HepG2 (cell line): ENCODE results near the gene PANK4. TPM values are rescaled to one million over a fixed set of nuclear protein-coding genes. Genes with fewer than 3 reads are reported as not detected.
A peak's percentile ranks its signal among the peaks of the same experiment; 100 is the strongest.

Experiments
- ARHGAP35 ChIP-seq: sonication (generic); formaldehyde crosslinking; IDR thresholded peaks from 2 replicates; pipeline ENCODE4 v1.9.0; 2022; ENCODE audit warnings: mild to moderate bottlenecking, inconsistent platforms, moderate library complexity, missing genetic modification reagents, borderline replicate concordance
- CBFB ChIP-seq: sonication (generic); formaldehyde crosslinking; IDR thresholded peaks from 2 replicates; pipeline ENCODE4 v1.4.0; 2020; ENCODE audit warnings: missing genetic modification reagents
- EHMT2 ChIP-seq: fragments of 200-600 bp; sonication (generic); IDR thresholded peaks from 2 replicates; pipeline ENCODE4 v1.7.0; 2017; ENCODE audit warnings: antibody characterized with exemption, low read depth, low read length, borderline replicate concordance
- KMT2B ChIP-seq: IDR thresholded peaks from 2 replicates; pipeline ENCODE4 v1.6.1; 2016; ENCODE audit warnings: missing genetic modification reagents, missing compliant biosample characterization
- SPEN ChIP-seq: sonication (generic); formaldehyde crosslinking; IDR thresholded peaks from 2 replicates; pipeline ENCODE4 v1.5.1; 2020; ENCODE audit warnings: low read depth, mild to moderate bottlenecking, missing genetic modification reagents
- SRY ChIP-seq: sonication (generic); formaldehyde crosslinking; IDR thresholded peaks from 2 replicates; pipeline ENCODE4 v1.8.0; 2022; ENCODE audit warnings: mild to moderate bottlenecking, missing genetic modification reagents
- ZBTB10 ChIP-seq: sonication (generic); formaldehyde crosslinking; IDR thresholded peaks from 2 replicates; pipeline ENCODE4 v1.4.0; 2020; ENCODE audit warnings: missing genetic modification reagents, borderline replicate concordance
- ZBTB20 ChIP-seq: sonication (generic); formaldehyde crosslinking; IDR thresholded peaks from 2 replicates; pipeline ENCODE4 v1.8.1; 2023; ENCODE audit warnings: missing genetic modification reagents, low read depth, mild to moderate bottlenecking, borderline replicate concordance
- ZBTB26 ChIP-seq: IDR thresholded peaks from 2 replicates; pipeline ENCODE4 v1.6.1; 2016; ENCODE audit warnings: missing compliant biosample characterization, missing genetic modification reagents, borderline replicate concordance
- ZFP91 ChIP-seq: sonication (generic); formaldehyde crosslinking; IDR thresholded peaks from 2 replicates; pipeline ENCODE4 v1.9.0; 2022; ENCODE audit warnings: missing genetic modification reagents, mild to moderate bottlenecking, borderline replicate concordance
- ZNF431 ChIP-seq: sonication (generic); formaldehyde crosslinking; IDR thresholded peaks from 2 replicates; pipeline ENCODE4 v1.9.0; 2022; ENCODE audit warnings: missing genetic modification reagents, low read depth, mild to moderate bottlenecking, borderline replicate concordance
- ZNF773 ChIP-seq: sonication (generic); formaldehyde crosslinking; IDR thresholded peaks from 2 replicates; pipeline ENCODE4 v1.4.0; 2020; ENCODE audit warnings: missing genetic modification reagents, borderline replicate concordance
- polyA plus RNA-seq, 8 experiments: library from polyadenylated mRNA; depleted of rRNA in 3 of 8; stranded (reverse) in 7 of 8; unstranded in 1 of 8; fragments of >200 nt; fragmentation: Illumina TruSeq in 4 of 8; extraction: Trizol in 4 of 8; gene quantifications; 2 replicates each; pipeline versions ENCODE4 v1.2.1 to v1.2.3, GENCODE V29; 2011 to 2016; ENCODE audit warnings: low read depth in 4 of 8, missing spikeins in 1 of 8, mixed read lengths in 1 of 8; ENCODE audit not compliant: insufficient read depth in 1 of 8
- total RNA-seq, 5 experiments: library from RNA; depleted of rRNA; stranded (reverse); fragments of >200 nt; fragmentation: Illumina TruSeq; extraction: Trizol; gene quantifications; 2 replicates each; pipeline ENCODE4 v1.2.3, GENCODE V29; 2016; ENCODE audit warnings: low read depth in 1 of 5
- TF ChIP-seq, protein P1 (sequence below), 2 experiments: IDR thresholded peaks; 2 replicates each; pipeline ENCODE4 v1.6.1; 2011 to 2012; ENCODE audit warnings: low read length in 2 of 2, borderline replicate concordance in 1 of 2, low read depth in 1 of 2, mild to moderate bottlenecking in 1 of 2, moderate library complexity in 1 of 2
- TF ChIP-seq, protein P2 (sequence below): sonication (generic); formaldehyde crosslinking; IDR thresholded peaks from 2 replicates; pipeline ENCODE4 v1.4.0; 2020; ENCODE audit warnings: missing genetic modification reagents
- TF ChIP-seq, protein P3 (sequence below): sonication (generic); formaldehyde crosslinking; IDR thresholded peaks from 2 replicates; pipeline ENCODE4 v1.4.0; 2020; ENCODE audit warnings: missing genetic modification reagents; ENCODE audit errors: not compliant biosample characterization

PANK4 gene
- total and polyA plus RNA-seq, 2 of the 13 experiments (the other 11 are each of a cell fraction or from before 2014, with no cell fraction given), result 17.4 to 19.3 TPM

DNA sequence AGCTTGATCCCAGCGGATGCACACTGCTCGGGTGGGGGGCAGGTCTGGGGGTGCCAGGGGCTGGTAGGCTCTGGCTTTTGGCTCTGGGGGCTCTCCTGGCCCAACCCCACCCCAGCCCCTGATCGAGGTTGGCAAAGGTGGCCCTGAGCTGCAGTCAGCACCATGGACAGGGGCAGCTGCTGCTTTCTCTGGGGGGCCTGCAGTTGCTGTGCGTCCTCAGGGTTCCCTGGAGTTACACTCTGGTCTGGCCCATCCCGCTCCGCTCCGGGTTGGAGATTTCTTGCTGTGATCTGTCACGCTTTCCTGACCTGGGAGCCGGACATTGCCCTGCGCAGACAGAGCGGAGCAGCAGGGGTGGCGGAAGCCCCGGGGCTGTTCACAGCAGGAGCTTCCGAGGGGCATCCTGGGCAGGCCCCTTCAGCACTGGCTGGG, 58.3 kb downstream of the PANK4 start (continued):
- TF ChIP-seq, protein P1, sequence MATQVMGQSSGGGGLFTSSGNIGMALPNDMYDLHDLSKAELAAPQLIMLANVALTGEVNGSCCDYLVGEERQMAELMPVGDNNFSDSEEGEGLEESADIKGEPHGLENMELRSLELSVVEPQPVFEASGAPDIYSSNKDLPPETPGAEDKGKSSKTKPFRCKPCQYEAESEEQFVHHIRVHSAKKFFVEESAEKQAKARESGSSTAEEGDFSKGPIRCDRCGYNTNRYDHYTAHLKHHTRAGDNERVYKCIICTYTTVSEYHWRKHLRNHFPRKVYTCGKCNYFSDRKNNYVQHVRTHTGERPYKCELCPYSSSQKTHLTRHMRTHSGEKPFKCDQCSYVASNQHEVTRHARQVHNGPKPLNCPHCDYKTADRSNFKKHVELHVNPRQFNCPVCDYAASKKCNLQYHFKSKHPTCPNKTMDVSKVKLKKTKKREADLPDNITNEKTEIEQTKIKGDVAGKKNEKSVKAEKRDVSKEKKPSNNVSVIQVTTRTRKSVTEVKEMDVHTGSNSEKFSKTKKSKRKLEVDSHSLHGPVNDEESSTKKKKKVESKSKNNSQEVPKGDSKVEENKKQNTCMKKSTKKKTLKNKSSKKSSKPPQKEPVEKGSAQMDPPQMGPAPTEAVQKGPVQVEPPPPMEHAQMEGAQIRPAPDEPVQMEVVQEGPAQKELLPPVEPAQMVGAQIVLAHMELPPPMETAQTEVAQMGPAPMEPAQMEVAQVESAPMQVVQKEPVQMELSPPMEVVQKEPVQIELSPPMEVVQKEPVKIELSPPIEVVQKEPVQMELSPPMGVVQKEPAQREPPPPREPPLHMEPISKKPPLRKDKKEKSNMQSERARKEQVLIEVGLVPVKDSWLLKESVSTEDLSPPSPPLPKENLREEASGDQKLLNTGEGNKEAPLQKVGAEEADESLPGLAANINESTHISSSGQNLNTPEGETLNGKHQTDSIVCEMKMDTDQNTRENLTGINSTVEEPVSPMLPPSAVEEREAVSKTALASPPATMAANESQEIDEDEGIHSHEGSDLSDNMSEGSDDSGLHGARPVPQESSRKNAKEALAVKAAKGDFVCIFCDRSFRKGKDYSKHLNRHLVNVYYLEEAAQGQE (IDR thresholded peaks at IDR 0.05; ENCODE audit: borderline replicate concordance in 1 of 2, low read depth in 1 of 2, low read length in 2 of 2), result peak; percentile 83 to 94
- TF ChIP-seq ARHGAP35 (CRISPR knock-in tag) (0 out of 2 replicates have a peak, but pooled peaks have one; percentile 54), KMT2B (CRISPR knock-in tag) (0 out of 2 replicates have a peak, but pooled peaks have one; percentile 26), ZNF773 (CRISPR knock-in tag) (0 out of 2 replicates have a peak, but pooled peaks have one; percentile 72), ZFP91 (CRISPR knock-in tag) (no peak), EHMT2 (peak; percentile 79; the same call in 1 of the 2 replicates), ZBTB20 (CRISPR knock-in tag) (peak; percentile 40; the same call in 1 of the 2 replicates), SRY (peak; percentile 77; the same call in 1 of the 2 replicates), CBFB (CRISPR knock-in tag) (no peak), ZBTB26 (CRISPR knock-in tag) (peak; percentile 69; the same call in 1 of the 2 replicates), ZNF431 (peak; percentile 76; the same call in 1 of the 2 replicates), ZBTB10 (CRISPR knock-in tag) (peak; percentile 51; the same call in 1 of the 2 replicates), SPEN (CRISPR knock-in tag) (0 out of 2 replicates have a peak, but pooled peaks have one; percentile 17)
- TF ChIP-seq, protein P2, sequence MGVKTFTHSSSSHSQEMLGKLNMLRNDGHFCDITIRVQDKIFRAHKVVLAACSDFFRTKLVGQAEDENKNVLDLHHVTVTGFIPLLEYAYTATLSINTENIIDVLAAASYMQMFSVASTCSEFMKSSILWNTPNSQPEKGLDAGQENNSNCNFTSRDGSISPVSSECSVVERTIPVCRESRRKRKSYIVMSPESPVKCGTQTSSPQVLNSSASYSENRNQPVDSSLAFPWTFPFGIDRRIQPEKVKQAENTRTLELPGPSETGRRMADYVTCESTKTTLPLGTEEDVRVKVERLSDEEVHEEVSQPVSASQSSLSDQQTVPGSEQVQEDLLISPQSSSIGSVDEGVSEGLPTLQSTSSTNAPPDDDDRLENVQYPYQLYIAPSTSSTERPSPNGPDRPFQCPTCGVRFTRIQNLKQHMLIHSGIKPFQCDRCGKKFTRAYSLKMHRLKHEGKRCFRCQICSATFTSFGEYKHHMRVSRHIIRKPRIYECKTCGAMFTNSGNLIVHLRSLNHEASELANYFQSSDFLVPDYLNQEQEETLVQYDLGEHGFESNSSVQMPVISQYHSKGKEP (CRISPR knock-in tag), result peak; percentile 87; the same call in 1 of the 2 replicates
- TF ChIP-seq, protein P3, sequence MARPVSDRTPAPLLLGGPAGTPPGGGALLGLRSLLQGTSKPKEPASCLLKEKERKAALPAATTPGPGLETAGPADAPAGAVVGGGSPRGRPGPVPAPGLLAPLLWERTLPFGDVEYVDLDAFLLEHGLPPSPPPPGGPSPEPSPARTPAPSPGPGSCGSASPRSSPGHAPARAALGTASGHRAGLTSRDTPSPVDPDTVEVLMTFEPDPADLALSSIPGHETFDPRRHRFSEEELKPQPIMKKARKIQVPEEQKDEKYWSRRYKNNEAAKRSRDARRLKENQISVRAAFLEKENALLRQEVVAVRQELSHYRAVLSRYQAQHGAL (CRISPR knock-in tag), result peak; percentile 47
